Neural cell (in vitro differentiated cells): ENCODE measurements around the gene MECR.

Experiments used
- CTCF ChIP-seq: fragments of 450-650 bp; IDR thresholded peaks from 2 replicates; pipeline ENCODE4 v1.5.1; 2014; ENCODE audit warnings: antibody characterized with exemption, mild to moderate bottlenecking, moderate library complexity; ENCODE audit not compliant: poor library complexity, severe bottlenecking
- POLR2AphosphoS5 ChIP-seq: IDR thresholded peaks from 2 replicates; pipeline ENCODE4 v1.6.1; 2012
- RAD21 ChIP-seq: fragments of 450-650 bp; conservative IDR thresholded peaks from 2 replicates; pipeline ENCODE4 v1.6.1; 2014; ENCODE audit warnings: antibody characterized with exemption, mild to moderate bottlenecking, moderate library complexity
- TAF1 ChIP-seq: IDR thresholded peaks from 2 replicates; pipeline ENCODE4 v1.6.1; 2012; ENCODE audit warnings: low read depth
- TF ChIP-seq, protein P1 (sequence below): IDR thresholded peaks from 2 replicates; pipeline ENCODE4 v1.6.1; 2012; ENCODE audit warnings: borderline replicate concordance

DNA sequence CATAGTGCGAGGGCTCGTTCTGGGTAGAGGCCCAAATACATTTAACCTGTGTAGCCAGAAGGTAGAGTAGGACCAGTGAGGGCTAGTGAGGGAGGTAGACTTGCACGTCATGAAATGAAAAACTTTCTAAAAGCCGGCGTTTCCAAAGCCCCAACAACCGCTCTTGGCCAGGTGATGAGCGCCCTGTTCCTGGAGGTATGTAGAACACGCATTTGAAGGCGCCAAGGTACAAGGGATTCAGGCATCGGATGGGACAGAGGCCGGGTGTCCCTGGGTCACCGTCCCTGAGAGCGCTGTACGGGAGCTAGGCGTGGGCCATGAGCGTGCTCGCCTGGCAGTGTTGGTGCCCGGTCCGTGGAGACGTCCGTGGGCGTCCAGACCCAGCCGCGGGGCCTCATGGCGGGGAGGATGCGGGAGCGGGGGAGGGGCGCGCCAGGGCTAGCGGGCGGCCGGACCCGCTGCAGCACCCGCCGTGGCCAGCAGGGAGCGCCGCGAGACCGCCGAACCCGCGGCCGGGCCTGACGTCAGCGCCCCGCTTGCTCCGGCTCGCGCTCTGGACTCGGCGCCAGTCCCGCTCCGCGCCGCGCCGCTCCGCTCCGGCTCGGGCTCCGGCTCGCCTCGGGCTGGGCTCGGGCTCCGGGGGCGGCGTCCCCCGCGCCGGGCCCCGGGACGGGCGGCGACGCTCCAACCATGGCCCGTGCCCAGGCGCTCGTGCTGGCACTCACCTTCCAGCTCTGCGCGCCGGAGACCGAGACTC, 5.4 kb upstream of the MECR start, which contains the start of gene PTPRU:
- TF ChIP-seq TAF1 (no peak), POLR2AphosphoS5 (peak; percentile 19), CTCF (peak; percentile 96), RAD21 (peak; percentile 98)
- TF ChIP-seq, protein P1, sequence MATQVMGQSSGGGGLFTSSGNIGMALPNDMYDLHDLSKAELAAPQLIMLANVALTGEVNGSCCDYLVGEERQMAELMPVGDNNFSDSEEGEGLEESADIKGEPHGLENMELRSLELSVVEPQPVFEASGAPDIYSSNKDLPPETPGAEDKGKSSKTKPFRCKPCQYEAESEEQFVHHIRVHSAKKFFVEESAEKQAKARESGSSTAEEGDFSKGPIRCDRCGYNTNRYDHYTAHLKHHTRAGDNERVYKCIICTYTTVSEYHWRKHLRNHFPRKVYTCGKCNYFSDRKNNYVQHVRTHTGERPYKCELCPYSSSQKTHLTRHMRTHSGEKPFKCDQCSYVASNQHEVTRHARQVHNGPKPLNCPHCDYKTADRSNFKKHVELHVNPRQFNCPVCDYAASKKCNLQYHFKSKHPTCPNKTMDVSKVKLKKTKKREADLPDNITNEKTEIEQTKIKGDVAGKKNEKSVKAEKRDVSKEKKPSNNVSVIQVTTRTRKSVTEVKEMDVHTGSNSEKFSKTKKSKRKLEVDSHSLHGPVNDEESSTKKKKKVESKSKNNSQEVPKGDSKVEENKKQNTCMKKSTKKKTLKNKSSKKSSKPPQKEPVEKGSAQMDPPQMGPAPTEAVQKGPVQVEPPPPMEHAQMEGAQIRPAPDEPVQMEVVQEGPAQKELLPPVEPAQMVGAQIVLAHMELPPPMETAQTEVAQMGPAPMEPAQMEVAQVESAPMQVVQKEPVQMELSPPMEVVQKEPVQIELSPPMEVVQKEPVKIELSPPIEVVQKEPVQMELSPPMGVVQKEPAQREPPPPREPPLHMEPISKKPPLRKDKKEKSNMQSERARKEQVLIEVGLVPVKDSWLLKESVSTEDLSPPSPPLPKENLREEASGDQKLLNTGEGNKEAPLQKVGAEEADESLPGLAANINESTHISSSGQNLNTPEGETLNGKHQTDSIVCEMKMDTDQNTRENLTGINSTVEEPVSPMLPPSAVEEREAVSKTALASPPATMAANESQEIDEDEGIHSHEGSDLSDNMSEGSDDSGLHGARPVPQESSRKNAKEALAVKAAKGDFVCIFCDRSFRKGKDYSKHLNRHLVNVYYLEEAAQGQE, result no peak
